CD4-positive, alpha-beta T cell treated with Interleukin-12 subunit alpha and Interleukin-12 subunit beta, for 1 hour (primary cell): ENCODE results near the gene HOXA1.

ENCODE experiments used
- DNase-seq: peaks from one replicate; pipeline ENCODE4 v3.0.0-alpha.2; 2020

HOXA1 gene

DNA sequence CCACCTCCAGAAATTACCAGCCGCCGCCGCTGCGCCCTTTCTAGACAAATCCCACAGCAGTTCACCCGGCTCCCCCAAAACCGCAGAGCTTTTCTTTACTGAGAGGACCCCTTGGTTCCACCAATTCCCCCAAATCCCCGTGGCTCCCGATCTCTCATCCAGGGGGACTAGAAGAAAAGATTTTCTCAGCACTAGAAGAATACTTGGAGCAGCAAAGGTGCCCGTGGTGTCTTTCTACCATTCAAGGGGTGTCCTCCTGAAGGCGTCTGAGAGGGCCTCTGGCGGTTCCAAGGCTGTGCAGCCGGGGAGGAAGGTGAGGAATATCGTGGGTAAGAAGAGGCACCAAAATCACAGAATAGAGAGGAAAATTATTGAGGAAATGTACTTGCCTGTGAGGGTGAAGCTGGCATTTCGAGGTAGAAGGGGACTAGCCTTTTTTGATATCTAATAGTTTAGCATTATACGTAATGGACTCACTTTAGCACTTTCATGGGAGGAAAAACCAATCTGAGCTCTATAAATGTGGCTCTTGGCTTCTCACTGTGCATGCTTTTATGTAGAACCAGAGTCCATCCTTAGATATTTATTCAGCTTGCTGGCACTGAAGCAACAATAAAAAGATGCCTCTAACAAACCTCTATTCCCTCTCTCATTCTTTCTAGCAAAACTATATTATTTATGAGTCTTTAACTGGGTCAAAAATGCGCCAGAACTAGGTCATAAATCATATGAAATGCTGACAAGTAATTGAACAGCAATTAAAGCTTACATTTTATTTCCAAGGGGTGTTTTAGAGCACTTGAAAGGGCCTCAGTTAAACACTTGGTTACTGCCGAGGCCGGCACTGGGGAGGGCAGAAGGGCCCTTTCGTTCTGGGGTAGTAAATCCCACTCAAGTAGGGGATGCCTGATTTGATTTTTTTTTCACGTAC lies 20.5 kb upstream of the HOXA1 start:
- no peak for DNase-seq

DNA sequence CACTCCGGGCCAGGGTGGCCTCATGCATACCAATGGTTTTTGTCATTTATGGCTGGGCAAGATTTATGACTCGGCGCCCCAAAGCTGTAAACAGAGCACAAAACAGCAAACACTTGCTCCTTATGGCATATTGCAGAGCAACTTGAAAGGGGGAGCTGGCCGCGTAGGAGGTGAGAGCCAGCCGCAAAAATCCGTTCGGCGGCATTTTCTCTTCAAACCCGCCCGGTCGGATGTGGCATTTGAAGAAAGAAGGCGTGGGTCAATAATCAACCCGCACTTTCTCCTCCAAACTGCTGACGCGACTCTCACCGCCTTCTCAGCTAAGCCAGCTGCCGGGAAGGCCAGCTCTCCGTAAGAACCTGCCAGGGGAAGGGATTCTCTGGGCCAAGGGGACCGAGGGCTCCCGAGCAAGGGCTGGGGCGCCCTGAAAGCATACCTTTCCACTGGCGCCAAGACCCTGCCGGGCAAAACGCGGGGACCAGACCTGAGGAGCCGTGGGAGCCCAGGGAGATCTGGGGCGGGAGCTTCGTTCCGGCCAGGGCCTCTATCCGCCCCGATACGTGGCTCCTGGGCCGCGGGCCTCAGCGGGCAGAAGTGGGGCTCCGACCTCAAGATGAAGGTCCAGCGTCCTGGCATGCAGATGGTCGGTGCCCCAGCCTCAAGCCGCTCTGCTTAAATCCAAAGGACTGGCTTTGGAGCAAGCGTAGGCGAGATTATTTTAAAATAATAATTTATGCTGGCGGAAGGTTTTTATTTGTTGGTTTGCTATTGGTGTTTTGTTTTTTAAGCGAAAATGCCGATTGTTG lies 19.6 kb upstream of the HOXA1 start:
- DNase-seq = no peak

DNA sequence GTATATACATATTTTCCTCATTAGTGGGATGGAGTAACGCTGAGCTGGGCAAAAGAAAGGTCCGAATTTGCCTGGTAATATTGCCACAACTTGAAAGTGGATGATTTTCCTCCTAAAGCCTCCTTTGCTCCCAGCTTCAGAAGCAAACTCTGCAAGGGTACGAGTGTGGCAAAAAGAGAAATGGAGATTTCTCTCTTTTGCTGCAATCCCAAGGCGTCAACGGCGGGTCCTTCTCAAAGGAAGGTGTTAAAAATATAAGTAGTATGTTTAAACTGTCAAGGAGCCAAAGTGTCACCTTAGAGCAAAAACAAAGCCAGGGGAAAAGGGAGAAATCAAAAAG lies 19.1 kb upstream of the HOXA1 start:
- DNase-seq = no peak

DNA sequence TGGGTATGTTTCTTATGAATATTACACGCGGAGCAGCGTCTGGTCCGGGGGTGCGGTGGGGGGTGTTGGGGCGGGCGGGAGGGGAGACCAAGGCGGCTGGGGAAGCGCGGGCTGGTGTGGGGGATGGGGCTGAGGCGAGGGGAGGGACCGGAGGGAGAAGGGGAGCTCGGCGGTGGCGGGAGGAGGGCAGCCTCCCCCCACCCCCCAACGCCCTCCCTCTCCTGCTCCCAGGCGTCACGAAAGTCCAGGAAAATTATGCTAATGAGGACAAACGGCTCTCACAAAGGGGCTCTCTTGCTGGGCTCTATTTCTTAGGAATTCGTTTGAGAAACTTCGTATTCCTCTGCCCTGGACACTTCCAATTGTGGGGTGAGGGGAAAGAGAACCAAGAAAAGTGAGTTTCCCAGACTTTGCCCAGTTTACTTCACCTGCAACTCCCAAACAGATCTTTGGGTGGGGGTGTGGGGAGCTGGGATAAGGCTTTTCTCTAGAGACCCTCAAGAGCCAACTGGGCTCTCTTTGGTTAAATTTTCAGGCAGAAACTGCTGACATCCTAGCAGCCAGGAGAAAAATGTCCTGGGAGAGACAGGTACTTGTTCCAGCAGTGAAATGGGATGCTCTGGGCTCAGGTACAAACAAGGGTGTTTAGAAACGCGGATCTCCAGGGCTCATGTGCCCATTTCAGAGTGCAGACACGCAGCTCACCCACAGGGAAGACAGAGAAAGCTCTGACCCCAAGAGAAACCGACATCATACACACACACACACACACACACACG lies 18.4 kb upstream of the HOXA1 start:
- no peak for DNase-seq

DNA sequence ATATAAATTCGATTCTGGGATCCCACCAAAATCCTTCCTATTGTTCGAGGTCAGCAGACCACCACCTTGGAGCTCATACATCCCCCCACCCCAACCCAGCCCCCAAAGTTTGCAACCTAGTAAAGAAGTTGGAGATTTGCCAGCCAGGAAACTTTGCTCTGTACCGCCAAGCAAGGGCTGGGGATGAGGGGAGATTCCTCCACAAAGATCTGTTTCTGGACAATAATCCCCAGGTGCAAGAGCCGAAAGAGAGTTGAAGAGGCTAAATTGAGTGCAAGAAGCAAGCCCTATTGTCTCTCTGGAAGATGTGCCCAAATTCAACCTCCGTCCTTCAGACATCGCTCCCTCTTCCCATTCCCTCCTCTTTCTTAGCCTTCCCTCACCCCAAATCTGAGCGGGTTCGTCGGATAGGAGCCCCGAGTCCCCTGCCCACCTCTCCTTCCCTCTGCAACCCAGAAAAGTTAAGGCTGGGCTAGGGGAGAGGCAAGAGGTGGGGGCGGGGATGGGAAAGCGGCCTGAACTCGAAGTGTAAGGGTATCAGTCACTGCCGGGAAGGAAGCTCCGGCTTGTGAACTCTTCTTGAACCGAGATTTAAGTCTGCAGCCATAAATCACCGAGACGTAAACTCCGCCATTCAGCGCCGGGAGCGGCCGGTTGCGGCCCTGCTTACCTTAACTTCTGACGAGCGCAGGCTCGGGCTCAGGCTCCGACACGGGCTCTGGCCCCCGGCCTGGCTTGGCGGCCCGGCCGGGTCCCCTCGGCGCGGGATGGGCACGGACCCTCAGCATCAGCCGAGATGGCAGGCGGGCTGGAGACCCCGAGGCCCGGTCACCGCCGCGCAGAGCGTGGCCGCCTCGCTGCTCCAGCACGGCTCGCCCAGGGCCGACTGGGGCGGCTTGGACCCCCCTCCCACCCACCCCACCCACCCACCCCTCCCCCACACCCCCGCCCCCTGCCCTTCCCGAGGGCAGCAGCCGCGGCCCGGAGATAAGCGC lies 17.5 kb upstream of the HOXA1 start:
- no peak for DNase-seq

DNA sequence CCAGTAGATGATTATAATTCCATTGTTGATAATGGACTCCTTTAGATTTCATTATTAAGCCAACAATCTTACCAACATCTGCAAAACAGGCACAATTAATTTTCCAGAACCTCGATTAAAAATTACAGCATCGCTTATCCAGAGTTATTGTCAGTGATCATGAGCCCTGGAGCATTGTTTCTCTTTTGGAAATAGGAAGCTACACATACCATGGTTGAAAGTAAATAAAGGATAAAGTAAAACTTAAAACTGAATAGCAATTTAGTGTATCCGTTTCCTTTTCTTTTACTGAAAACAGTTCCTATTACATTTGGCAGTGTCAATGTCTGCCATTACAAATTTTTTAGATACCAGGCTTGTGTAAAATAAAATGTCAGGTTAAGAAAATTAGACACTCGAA lies 16.6 kb upstream of the HOXA1 start:
- DNase-seq = no peak

DNA sequence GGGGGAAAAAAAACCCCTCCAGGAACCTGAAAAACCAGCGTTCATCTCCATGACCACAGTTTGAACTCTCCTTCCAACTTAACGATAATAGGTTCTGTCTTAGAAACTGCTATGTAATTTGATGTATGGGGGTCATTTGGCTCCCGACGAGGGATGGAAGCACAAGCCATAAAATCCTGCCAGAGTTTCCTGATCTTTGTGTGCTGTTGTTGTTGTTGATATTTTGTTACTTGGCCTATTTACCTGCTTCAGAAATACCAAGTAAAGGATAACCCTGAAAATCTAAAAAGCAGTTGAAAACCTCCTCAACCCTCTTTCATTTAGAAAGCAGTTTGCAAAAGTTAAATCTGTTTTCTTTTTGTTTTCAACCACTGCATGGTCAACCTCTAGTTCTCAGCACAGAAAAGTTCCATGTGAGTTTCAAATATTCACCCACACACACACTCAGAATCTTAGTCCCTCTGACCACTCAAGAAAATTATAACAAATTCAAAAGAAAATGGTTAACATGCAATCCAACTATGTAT lies 16.0 kb upstream of the HOXA1 start:
- no peak for DNase-seq

DNA sequence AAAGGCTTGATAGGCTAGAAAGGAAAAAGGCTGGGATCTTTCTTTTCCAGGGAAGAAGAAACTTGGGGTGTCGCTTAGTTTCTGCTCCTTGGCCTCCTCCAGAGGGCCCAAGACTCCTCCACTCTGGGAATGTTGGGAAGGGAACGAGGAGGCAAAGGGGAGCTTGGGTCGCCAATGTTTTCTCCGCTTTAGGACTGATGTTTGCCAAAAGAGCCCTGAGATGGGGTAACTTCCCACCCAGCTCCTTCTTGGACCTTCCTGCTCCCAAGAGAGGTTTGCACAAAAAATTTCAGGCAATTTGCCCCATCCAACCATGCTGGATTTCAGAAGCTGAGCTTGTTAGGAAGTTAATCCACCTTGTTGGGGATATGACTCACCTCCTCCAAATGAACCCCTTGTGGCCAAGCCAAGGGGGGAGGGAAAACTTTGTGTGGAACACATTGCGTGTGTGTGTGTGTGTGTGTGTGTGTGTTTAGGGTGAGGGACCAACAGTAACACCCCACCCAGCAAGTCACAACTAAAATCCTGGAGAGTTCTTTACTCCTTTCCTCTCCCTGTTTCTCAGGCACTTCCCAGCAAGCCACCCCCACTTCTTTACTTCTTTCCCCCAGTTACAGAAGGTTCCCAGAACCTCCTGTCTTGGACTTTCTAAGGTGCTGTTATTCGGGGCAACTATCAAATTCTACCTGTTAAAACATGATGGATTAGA lies 15.4 kb upstream of the HOXA1 start:
- no peak for DNase-seq

DNA sequence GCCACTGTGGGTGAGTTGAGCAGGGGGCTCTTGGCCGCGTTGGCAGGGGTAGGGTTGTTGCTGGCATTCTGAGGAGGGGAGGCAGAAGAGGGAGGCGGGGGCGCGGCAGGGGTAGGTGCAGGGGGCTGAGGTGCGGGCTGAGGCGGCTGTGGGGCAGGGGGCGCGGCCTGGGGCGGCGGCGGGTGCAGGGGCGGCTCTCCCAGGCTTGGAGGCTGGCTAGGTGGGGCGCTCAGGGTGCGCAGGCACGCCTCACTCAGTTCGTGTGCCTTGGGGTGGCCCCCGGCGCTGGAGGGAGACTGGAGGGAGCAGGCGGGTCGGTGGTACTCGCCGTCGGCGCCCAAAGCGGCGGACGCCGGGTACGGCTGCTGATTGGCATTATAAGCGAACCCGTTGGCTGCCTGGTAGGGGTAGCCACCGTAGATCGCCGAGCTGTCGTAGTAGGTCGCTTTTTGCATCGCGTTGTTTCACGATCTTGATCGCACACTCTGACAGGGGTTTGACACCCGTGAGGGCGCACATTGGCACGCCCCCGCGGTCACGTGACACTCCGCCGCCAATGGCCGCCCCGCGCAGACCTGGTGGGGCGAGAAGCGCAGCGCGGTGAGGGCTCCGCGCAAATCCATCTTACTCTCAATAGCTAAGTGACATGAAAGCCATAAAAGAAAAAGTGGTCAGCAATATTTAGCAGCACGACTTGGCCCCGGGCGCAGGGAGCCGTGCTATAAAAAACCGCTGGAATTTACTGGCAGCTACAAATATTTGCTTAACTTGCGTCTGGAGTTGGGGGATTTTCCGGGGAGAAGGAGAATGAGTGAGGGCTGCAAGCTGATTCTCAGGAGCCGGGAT lies 14.6 kb upstream of the HOXA1 start:
- no peak for DNase-seq

DNA sequence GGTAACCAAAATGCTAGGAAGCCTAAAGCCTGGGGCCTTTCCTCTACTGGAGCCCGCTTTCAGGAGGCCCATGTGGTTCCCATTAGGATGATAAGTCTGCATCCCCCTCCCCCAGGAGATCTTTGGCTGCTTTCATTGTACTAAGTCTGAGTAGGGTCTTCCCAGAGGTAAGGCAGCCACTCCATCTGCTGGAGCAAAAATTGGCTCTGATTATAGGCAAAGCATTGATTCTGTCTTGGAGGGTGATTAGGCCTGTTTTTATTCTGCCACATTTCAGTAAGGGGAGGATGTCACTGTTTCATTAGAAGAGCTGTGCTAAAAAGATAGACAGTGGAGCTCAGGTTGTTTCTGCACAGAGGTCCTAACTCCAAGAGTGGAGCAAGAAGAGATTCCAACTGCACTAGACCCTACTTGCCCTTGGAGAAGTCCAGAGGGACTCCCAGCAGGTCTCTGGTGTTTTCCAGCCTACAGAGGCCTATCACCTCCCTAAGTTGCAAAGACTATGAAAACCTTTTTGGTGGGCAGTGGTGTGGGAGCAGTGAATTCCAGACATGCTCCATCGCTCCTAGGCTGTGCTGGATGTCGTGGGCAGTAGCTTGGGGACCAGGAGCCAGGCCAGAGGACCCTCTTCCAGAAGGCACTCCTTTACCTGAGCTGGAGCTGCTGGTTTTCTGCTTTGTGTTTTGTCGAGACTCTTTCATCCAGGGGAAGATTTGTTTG lies 13.8 kb upstream of the HOXA1 start:
- no peak for DNase-seq

DNA sequence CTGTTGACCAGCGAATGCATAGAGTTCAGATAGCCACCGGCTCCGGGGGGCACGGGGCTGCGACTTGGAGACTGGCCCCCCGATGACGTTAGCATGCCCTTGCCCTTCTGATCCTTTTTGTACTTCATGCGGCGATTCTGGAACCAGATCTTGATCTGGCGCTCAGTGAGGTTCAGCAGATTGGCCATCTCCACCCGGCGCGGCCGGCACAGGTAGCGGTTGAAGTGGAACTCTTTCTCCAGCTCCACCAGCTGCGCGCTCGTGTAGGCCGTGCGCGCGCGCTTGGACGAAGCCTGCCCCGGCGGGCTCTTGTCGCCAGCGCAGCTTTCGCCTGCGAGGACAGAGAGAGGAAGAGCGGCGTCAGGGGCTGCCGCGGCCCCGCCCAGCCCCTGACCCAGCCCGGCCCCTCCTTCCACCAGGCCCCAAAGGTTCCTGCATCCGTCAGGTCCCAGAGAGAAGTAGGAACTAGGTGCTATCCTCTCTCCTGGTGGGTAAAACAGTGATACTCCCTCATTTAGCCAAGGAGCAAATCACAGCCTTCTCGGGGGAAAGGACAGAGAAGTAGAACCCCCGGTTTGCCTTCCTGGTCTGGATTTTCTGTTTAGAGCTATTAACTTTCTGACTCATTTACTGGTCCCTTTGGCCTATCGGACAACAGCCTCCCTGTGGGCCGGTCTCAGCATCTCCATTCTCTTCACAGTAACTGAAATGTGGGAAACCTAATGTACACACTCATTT lies 12.8 kb upstream of the HOXA1 start:
- DNase-seq = no peak

DNA sequence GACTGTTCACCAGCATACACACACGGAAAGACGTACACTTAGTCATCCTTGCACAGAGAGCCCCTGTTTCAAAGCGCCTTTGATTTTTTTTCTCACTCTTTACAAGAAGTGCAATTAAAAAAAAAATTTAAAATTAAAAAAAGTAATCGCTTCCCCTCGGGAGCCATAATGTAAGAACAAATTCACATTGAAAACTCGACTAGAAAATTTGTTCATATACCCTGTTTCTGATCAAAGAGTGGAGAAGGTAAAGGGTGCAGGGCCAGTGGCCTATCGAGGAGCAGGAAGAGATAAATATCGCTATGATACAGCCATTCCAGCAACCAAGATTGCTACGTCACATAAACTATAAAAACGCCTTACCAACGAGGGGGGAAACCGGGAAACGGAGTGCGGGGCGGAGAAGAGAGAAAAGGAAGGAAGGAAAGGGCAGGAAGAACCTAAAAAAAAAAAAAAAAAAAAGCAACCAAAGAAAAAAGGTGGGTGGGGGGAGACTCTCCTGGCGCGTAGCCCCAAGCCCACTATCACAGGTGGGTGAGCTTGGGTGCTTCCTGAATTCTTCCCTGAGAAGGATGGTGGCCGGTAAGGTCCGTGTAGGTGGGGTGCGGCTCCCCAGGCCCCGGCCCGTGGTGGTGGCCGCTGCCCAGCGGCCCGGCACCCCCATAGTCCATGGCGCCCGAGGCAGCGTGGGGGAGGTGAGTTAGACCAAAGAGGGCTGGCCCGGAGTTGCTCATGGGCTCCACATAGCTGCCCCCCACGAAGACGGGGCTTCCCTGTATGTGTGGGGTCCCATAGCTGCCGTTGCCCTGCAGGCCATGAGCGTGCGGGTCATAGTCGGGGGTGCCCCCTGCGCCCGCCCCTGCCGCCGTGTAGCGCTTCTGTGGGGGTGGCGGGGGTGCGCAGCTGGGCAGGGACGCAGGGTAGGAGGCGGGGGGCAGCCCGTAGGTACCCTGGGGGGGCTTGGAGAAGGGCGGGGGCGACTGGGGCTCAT lies 11.9 kb upstream of the HOXA1 start:
- no peak for DNase-seq

DNA sequence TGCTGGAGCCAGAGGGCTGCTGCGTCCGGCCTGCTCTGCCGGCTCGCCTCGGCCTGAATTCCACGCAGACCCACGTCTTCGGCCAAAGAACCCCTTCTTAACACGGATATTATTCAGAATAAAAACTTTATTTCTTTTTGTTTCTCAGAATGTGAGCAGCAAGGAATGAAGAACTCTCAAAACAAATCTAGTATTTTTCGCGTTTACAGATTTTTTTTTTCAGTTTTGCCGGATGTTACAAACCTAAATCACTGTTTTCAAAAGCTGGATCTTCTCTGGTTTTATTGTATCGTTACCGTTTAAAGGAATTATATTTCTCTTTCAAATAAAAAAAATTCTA lies 11.1 kb upstream of the HOXA1 start:
- DNase-seq = no peak

DNA sequence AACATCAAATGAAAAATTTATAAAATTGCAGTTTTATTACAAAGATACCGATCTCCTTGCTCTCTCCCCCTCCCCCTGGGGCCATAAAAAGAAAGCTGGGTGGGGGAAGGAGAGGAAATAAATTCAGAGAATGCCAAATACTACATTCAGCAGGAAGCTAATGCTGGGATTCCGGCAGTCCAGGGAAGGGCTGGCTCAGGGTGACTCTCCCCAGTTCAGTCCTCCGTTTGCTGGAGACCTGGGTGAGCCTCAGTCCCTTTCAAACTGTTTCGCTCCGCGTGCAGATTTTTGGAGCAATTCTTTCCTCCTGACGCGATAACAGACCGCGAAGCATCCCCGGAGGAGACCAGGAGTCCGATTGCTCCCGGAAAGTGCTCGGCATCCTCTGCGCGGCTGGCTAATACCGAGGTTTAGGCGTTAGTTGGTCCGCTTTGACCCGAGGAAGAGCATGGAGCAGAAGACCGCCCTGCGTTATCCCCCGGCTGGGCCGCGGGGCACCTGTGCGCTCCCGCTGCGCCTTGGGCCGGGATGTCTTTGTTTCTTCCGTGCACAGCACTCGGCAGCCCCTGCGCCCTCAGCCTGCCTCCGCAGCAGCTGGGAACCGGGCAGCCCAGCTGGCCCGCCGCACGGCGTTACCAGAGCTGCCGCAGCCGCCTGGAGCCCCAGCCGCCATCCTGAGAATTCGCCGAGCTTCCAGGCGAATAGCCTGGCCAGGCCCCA lies 10.5 kb upstream of the HOXA1 start:
- no peak for DNase-seq

DNA sequence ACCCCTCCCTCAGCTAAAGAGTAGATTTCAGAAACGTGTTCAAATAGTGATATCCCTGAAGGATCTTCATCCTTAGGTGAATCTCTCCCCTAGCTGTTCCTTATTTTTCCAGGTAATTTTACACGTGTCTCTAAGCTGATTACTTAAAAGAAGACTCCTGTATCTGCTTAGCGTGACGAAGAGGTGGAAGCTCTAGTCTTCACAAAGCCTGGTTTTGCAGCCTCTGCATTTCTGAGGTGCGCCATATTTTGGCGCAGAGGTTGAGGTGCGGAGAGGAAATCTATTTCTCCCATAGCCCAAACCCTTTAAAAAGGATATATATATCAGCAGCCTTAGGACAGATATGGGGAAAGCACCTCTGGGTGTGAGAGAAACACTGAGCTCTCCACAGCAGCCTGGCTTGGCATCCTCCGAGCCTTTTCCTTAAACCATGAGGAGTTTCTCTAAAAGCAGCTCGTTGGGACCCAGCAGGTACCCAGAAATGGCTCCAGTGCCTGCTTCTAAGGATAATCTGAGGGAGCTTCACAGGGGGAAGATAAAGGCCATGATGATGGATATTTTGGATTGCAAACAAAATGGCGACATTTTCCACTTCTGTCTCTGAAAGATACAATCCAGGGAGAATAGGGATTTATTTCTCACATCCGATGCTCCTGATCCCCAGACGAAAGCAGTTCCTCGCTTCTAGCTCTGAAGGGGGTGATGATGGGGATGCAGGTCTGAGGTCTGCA lies 9.7 kb upstream of the HOXA1 start:
- no peak for DNase-seq

DNA sequence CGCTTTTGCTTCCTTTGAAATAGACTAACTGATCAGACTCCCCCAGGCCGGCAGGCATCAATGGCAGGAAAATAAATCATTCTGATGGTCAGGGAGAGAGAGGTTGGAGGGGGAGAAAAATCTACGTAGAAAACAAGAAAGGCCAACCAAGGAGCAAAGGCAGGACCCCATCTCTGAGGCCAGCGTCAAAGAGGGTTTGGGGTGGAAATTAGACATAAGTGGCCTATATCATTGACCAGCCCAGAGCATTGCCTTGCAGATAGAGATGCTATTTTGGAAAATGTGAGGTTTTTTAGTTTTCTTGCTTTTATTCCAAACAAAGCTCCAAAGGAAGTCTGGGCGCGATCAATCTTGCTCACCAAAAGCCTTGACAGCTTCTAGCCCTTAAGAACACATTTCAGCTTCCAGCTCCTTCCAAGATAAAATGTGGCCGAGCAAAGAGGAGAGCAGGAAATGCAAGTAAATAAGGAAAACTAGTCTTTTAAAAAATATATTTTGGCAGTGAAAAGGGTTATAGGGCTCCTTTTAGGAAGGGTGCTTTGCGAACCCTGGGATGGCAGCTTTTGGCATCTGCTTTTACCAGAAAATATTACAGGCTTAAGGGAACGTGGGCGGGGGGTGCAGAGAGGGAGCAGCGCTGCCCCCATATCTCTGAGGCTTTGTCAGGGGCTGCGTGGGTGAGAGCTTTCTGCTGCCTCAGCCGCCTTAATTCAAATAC lies 8.7 kb upstream of the HOXA1 start:
- no peak for DNase-seq
